Effector memory CD4-positive, alpha-beta T cell (primary cell): ENCODE results near the gene COMP.

ENCODE experiments used
- DNase-seq, 3 donors: peaks; one replicate each; pipeline ENCODE4 v3.0.0-alpha.2; 2020
- H3K27ac ChIP-seq: 2 replicates; pipeline ENCODE4 v1.7.0; 2013; ENCODE audit warnings: mild to moderate bottlenecking, low read length, moderate library complexity; ENCODE audit not compliant: insufficient read depth, poor library complexity, severe bottlenecking
- H3K27me3 ChIP-seq: replicated peaks from 2 replicates; pipeline ENCODE4 v1.7.0; 2013; ENCODE audit warnings: mild to moderate bottlenecking, low read length; ENCODE audit not compliant: insufficient read depth, control insufficient read depth, poor library complexity, severe bottlenecking
- H3K36me3 ChIP-seq: 2 replicates; pipeline ENCODE4 v1.7.0; 2013; ENCODE audit warnings: mild to moderate bottlenecking, low read length, moderate library complexity; ENCODE audit not compliant: control insufficient read depth, insufficient read depth
- H3K4me1 ChIP-seq: 2 replicates; pipeline ENCODE4 v1.7.0; 2013; ENCODE audit warnings: low read length, mild to moderate bottlenecking; ENCODE audit not compliant: control insufficient read depth, insufficient read depth, poor library complexity, severe bottlenecking
- H3K4me3 ChIP-seq: 2 replicates; pipeline ENCODE4 v1.7.0; 2013; ENCODE audit warnings: low read length, low read depth, mild to moderate bottlenecking; ENCODE audit not compliant: insufficient read depth, poor library complexity, severe bottlenecking
- H3K9me3 ChIP-seq: 2 replicates; pipeline ENCODE4 v1.7.0; 2013; ENCODE audit warnings: mild to moderate bottlenecking, low read length, moderate library complexity; ENCODE audit not compliant: control insufficient read depth

Gene COMP

GRCh38 chr19:18776736-18777135 lies 14.4 kb downstream of the COMP start:
- no peak for DNase-seq
- Histone ChIP-seq H3K9me3 (no peaks in the 10 kb centered on the region), H3K27ac (no peak overlapping the region), H3K27me3 (no peaks in the 10 kb centered on the region), H3K4me1 (no peaks in the 10 kb centered on the region), H3K4me3 (no peak overlapping the region), H3K36me3 (no peaks in the 10 kb centered on the region)

GRCh38 chr19:18776288-18776594 lies 14.9 kb downstream of the COMP start:
- H3K4me1 ChIP-seq: no peaks in the 10 kb centered on the region
- H3K36me3 ChIP-seq: no peaks in the 10 kb centered on the region
- H3K27me3 ChIP-seq: no peaks in the 10 kb centered on the region
- no peak overlapping the region for H3K27ac ChIP-seq
- DNase-seq: no peak
- no peak overlapping the region for H3K4me3 ChIP-seq
- no peaks in the 10 kb centered on the region for H3K9me3 ChIP-seq

- Histone ChIP-seq H3K4me3 (no peak overlapping the region), H3K27ac (no peak overlapping the region), H3K4me1 (no peaks in the 10 kb centered on the region), H3K9me3 (no peaks in the 10 kb centered on the region), H3K36me3 (no peaks in the 10 kb centered on the region), H3K27me3 (no peaks in the 10 kb centered on the region)
- DNase-seq: no peak
These were observed 15.4 kb downstream of the COMP start for GRCh38 chr19:18775586-18776287.

DNA sequence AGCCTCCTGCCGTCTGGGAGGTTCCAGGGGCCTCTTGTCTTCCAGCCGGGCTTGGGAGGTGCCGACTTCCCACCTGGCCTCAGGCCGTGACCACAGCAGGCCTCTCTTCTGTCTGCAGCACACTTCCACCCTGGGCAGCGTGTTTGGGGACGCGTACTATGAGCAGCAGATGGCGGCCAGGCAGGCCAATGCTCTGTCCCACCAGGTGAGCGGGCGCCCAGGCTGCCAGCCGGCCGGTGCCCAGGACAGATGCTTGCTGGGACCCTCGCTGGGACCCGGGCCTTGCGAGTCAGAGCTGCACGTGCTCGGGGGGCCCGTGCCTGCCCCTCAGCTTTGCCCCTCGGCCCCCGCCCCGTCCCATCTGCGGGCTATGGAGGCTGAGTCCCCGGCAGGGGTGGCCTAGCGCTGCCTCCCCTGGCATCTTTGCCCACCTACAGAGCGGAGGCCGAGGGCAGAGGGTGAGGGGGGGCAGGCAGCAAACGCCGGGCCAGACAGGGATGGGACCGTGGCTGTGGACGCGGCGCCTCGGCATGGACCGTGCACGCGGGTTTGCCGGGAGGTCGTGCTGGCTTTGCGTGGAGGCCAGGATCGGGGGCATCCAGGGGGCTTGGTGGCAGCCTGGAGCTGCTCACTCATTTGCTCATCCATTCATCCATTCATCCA lies 16.2 kb downstream of the COMP start:
- no peaks in the 10 kb centered on the region for H3K36me3 ChIP-seq
- no peak overlapping the region for H3K27ac ChIP-seq
- no peaks in the 10 kb centered on the region for H3K27me3 ChIP-seq
- DNase-seq: no peak
- H3K4me1 ChIP-seq: no peaks in the 10 kb centered on the region
- H3K9me3 ChIP-seq: no peaks in the 10 kb centered on the region
- H3K4me3 ChIP-seq: no peak overlapping the region

DNA sequence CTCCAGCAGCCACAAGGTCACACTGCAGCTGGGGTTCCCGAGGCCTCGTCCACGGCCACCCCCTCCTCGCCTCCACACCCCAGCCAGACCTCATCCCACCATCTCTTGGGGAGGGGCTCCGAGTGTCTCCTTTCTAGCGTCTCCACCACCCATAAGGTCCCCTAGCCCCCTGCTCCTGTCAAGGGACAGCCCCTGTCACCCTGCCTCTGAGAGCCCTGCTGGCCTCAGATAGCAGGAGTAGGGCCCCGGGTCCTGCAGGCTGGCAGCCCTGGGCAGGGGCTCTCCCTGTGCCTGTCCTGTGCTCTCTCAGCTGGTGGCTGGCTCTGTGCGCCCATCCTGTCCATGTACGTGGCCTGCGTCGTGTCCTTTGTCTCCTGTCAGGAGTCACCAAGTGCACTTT lies 17.0 kb downstream of the COMP start:
- no peak overlapping the region for H3K4me3 ChIP-seq
- no peak overlapping the region for H3K27ac ChIP-seq
- H3K4me1 ChIP-seq: no peaks in the 10 kb centered on the region
- H3K9me3 ChIP-seq: no peaks in the 10 kb centered on the region
- H3K27me3 ChIP-seq: no peaks in the 10 kb centered on the region
- DNase-seq: no peak
- H3K36me3 ChIP-seq: no peaks in the 10 kb centered on the region

- no peak for DNase-seq
- H3K4me1 ChIP-seq: no peaks in the 10 kb centered on the region
- H3K27ac ChIP-seq: no peak overlapping the region
- no peaks in the 10 kb centered on the region for H3K27me3 ChIP-seq
- H3K36me3 ChIP-seq: no peaks in the 10 kb centered on the region
- no peak overlapping the region for H3K4me3 ChIP-seq
- no peaks in the 10 kb centered on the region for H3K9me3 ChIP-seq
These were observed 17.4 kb downstream of the COMP start for GRCh38 chr19:18773682-18774081.

- no peaks in the 10 kb centered on the region for H3K27me3 ChIP-seq
- no peaks in the 10 kb centered on the region for H3K36me3 ChIP-seq
- H3K9me3 ChIP-seq: no peaks in the 10 kb centered on the region
- no peak for DNase-seq
- no peaks in the 10 kb centered on the region for H3K4me1 ChIP-seq
- no peak overlapping the region for H3K27ac ChIP-seq
- H3K4me3 ChIP-seq: no peak overlapping the region
These were observed 18.2 kb downstream of the COMP start for GRCh38 chr19:18772620-18773587.

DNA sequence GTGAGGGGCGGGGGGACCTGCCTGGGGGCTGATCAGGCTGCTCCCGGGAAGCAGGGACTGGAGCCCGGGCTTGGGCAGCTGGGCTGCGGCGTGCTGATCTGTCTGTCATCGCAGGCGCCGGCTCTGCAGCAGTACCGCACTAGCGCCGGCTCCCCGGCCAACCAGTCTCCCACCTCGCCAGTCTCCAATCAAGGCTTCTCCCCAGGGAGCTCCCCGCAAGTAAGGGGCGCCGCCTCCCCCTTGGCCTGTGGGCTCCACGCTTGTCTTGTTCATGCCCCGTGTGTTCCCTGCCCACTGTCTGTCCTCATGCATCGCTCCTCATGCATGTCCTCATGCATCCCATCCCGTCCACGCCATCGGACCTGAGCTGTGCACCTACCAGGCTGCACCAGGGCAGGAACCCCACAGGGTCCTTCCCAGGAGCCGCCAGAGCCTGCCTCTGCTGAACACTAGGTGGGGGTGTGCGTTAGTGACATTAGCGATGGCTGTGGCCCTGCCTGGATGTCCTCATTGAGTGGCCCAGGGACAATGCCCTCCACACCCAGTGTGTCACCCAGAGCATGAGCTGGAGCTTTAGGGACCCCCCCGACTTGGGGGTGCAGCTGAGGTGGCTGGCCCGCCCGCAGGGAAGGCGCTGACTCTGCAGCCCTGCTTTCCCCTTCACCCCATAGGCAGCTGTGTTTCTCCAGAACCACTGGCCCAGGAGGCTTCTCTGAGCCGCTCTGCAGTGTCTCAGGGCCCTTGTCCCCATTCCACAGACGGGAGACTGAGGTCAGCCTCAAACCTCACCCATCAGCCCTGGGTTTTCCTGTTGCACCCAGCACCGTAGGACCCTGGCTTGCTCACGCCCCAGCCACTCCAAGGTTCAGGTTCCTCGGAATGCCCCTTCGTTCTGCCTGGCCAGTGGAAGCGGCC lies 19.5 kb downstream of the COMP start:
- Histone ChIP-seq H3K27ac (no peak overlapping the region), H3K4me1 (no peaks in the 10 kb centered on the region), H3K9me3 (no peaks in the 10 kb centered on the region), H3K4me3 (no peak overlapping the region), H3K36me3 (no peaks in the 10 kb centered on the region), H3K27me3 (no peaks in the 10 kb centered on the region)
- DNase-seq: no peak

- no peaks in the 10 kb centered on the region for H3K4me1 ChIP-seq
- H3K36me3 ChIP-seq: no peaks in the 10 kb centered on the region
- H3K9me3 ChIP-seq: no peaks in the 10 kb centered on the region
- H3K27ac ChIP-seq: no peak overlapping the region
- H3K27me3 ChIP-seq: no peaks in the 10 kb centered on the region
- H3K4me3 ChIP-seq: no peak overlapping the region
- DNase-seq: no peak
These were observed 20.3 kb downstream of the COMP start for GRCh38 chr19:18770663-18771327.
